ENCODE data around the gene PGM5.

DNA sequence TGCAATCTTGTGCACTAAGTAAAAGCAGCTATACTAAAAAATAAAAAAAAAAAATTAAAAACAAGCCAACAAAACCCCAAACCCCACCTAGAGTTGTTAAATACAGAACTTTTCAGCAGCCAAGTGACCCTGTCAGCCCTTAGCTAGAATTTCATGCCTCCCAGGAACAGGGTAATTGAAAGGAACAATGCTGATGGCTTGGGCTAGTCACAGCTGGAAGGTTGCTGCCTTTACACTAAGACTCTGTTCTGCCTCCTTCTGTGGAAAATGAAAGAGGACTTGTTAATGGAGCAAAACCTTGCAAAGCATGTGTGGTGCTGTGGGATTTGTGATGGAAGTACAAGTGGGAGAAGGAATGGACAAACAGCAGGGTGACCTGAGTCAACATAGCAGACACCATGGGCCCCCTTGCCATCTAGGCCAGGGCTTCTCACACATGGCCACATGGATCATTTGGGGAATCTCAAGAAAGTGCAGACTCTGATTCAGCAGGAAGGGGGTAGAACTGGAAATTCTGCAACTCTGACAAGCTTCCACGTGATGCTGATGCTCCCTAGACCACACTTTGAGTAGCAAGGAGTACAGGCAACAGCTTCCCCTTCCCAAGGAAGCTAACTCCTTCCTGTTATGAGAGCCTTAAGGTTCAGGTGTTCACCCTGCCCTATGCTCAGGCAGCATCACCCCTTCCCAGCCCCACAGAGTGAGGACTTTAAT, 199.2 kb downstream of the PGM5 start:
- TF ChIP-seq, protein P1, sequence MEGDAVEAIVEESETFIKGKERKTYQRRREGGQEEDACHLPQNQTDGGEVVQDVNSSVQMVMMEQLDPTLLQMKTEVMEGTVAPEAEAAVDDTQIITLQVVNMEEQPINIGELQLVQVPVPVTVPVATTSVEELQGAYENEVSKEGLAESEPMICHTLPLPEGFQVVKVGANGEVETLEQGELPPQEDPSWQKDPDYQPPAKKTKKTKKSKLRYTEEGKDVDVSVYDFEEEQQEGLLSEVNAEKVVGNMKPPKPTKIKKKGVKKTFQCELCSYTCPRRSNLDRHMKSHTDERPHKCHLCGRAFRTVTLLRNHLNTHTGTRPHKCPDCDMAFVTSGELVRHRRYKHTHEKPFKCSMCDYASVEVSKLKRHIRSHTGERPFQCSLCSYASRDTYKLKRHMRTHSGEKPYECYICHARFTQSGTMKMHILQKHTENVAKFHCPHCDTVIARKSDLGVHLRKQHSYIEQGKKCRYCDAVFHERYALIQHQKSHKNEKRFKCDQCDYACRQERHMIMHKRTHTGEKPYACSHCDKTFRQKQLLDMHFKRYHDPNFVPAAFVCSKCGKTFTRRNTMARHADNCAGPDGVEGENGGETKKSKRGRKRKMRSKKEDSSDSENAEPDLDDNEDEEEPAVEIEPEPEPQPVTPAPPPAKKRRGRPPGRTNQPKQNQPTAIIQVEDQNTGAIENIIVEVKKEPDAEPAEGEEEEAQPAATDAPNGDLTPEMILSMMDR (conservative IDR thresholded peaks at IDR 0.05; ENCODE audit: low read depth, low read length) = no peak
- no peak for TF ChIP-seq EZH2 (IDR thresholded peaks at IDR 0.05; ENCODE audit: borderline replicate concordance, low read depth, low read length, poor library complexity, severe bottlenecking)

Data from A673 (cell line).